Stimulated activated memory B cell treated with anti-CD40 and anti-IgM and Interleukin-4, amounts not matched to agents 10 μg/mL and 1 μg/mL and 100 μg/mL, for 72 hours (primary cell): Measurements from ENCODE around the gene DGKD.

Experiments used
- ATAC-seq: fragments of 150-1000 bp; cut with Tn5 transposase; 2 replicates; pipeline ENCODE4 v1.10.0; 2021
- H3K27ac Mint-ChIP-seq: one replicate; pipeline ENCODE4 v1.8.0; 2022; ENCODE audit warnings: mild to moderate bottlenecking, mixed read lengths
- H3K27me3 Mint-ChIP-seq: one replicate; pipeline ENCODE4 v1.8.0; 2022; ENCODE audit warnings: mixed read lengths
- H3K36me3 Mint-ChIP-seq: one replicate; pipeline ENCODE4 v1.8.0; 2022; ENCODE audit warnings: mixed read lengths
- H3K4me1 Mint-ChIP-seq: one replicate; pipeline ENCODE4 v1.8.0; 2022; ENCODE audit warnings: mixed read lengths
- H3K4me3 Mint-ChIP-seq: one replicate; pipeline ENCODE4 v1.8.0; 2022; ENCODE audit warnings: mild to moderate bottlenecking, moderate library complexity, mixed read lengths
- H3K9me3 Mint-ChIP-seq: one replicate; pipeline ENCODE4 v1.8.0; 2022; ENCODE audit warnings: mixed read lengths

DGKD gene

DNA sequence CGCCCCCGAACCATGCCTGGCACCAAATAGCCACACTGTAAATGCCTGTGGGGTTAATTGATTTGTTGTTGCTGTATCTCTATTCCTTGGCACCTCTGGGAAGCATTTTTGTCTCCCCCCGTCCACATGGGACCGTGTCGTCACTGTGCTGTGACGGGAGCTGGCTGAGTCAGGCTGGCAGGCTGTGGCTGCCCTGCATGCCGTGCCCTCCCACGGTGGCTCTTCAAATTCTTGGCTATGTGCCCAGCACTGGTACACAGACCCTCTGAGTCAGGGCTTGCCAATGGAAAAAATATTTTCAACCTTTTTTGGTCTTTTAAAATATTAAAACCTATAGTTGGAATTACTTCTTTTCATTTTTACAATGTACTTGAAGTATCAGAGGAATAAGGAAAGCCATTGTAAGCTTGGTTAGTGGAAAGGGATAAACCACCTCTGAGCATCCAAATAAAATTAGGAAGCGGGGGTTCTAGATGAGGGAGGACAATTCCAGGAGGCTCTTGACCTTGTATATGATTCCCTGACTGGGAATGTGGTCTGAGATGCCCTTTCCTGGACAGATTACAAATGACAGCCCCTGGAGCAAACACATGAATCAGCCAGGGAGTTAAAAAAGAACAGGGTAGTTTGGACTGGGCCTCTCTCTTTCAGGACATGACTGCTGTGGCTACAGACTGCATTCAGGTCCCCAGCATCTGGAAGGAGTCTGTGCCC, 59.4 kb downstream of the DGKD start:
- Mint-ChIP-seq H3K4me3 (no peak overlapping the region), H3K27ac (peak overlapping the region; percentile 88), H3K36me3 (peaks cover 42% of the 10 kb centered on the region), H3K27me3 (no peaks in the 10 kb centered on the region), H3K9me3 (peaks cover 2% of the 10 kb centered on the region), H3K4me1 (peaks cover 75% of the 10 kb centered on the region)
- ATAC-seq, result no peak

DNA sequence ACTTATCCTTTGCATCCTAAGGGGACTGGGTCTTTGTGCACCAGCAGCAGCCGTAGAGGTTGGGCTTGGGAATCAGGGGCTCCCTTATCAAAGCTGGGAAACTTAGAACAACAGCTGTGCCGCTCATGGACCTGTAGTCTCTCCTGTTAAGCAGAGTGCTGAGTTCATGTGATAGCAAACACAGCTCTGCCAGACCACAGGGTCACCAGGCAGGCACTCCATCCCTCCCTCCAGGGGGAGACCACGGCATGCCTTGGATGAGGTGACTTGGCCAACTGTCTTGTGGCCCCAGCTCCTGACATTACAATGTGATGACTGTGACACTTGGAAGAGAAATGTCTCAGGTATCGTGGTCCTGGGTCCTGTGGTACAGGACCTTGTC, 60.0 kb downstream of the DGKD start:
- Mint-ChIP-seq H3K36me3 (peaks cover 42% of the 10 kb centered on the region), H3K4me3 (no peak overlapping the region), H3K4me1 (peaks cover 75% of the 10 kb centered on the region)

DNA sequence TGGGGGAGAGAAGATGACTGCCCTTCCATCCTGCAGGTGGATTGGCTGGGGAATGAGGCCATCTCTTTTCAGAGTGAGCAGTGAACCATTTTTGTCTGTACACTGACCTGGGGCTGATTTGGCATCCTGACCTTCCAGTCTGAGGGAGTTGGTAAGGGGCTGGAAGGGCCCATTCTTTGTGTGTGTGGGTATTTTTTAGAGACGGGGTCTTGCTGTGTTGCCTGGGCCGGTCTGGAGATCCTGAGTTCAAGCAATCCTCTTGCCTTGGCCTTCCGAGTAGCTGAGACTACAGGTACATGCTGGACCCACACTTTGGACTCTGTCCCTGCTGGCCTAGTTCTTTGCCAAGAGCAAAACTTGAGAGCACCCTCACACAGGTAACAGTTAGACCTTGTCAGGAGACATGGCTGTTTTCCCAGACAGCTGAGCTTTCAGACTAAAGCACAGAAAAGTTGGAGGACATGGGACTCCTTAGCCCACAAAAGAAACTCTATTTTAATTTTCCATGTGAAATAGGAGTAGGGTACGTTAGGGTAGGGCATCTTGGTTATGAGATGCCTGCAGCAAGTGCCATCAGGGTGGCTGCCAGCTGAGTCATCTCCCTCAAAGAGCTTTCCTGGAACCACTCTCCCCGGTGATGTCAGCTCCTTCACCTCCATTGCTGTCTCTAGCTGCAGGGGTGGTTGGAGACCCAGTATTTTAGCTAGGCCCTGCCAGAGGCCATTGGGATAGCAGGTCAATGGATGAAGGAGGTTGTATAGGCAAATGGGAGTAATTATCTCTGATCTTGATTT, 60.7 kb downstream of the DGKD start:
- Mint-ChIP-seq H3K9me3 (peaks cover 2% of the 10 kb centered on the region), H3K4me3 (no peak overlapping the region), H3K36me3 (peaks cover 42% of the 10 kb centered on the region), H3K27me3 (no peaks in the 10 kb centered on the region), H3K4me1 (peaks cover 75% of the 10 kb centered on the region), H3K27ac (peak overlapping the region; percentile 88)
- no peak for ATAC-seq

More for the DNA sequence above, 60.0 kb downstream of the DGKD start:
- Mint-ChIP-seq H3K27ac (peak overlapping the region; percentile 88), H3K9me3 (peaks cover 2% of the 10 kb centered on the region), H3K27me3 (no peaks in the 10 kb centered on the region)
- ATAC-seq, result no peak

DNA sequence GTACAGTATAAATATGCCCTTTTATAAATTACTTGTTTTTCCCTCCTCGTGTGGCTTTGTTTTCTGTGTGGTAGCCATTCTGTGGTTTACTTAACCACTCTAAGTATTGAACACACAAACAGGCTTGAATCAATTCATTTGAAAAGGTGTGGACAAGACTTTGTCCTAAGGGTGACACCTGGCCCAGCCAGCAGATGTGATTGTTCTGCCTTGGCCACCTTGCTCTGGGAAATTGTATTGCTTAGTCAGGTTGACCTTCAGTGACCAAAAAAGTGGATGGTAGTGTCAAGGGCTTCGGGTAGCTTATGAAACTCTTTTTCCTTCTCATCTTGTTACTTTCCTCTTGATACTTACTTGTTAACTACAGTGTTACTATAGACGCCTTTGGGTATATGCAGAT, 61.9 kb downstream of the DGKD start:
- peaks cover 34% of the 10 kb centered on the region for H3K36me3 Mint-ChIP-seq
- H3K27me3 Mint-ChIP-seq, result no peaks in the 10 kb centered on the region
- H3K4me1 Mint-ChIP-seq, result peaks cover 77% of the 10 kb centered on the region
- H3K9me3 Mint-ChIP-seq, result peaks cover 2% of the 10 kb centered on the region
- no peak overlapping the region for H3K4me3 Mint-ChIP-seq
- no peak for ATAC-seq
- peak overlapping the region; percentile 88 for H3K27ac Mint-ChIP-seq

DNA sequence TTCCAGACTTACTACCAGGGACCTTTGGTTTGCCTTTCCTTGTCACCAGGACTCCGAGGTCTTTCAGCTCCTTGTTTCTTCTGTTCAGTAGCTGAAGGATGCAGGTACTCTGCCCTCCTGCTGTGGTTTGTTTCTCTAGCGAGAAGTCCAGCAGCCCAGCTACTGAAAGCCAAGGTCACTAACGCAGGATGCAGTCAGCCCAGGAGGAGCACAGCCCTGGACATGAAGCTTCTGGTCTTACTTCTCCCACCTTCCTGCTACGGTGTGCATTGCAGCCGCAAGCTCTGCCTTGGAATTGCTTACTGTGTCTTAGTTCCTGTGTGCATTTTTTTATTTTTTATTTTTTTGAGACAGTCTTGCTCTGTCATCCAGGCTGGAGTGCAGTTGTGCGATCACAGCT, 62.4 kb downstream of the DGKD start:
- Mint-ChIP-seq H3K27me3 (no peaks in the 10 kb centered on the region), H3K36me3 (peaks cover 34% of the 10 kb centered on the region), H3K9me3 (peaks cover 2% of the 10 kb centered on the region), H3K4me3 (no peak overlapping the region), H3K4me1 (peaks cover 82% of the 10 kb centered on the region), H3K27ac (peak overlapping the region; percentile 88)
- ATAC-seq, result no peak

DNA sequence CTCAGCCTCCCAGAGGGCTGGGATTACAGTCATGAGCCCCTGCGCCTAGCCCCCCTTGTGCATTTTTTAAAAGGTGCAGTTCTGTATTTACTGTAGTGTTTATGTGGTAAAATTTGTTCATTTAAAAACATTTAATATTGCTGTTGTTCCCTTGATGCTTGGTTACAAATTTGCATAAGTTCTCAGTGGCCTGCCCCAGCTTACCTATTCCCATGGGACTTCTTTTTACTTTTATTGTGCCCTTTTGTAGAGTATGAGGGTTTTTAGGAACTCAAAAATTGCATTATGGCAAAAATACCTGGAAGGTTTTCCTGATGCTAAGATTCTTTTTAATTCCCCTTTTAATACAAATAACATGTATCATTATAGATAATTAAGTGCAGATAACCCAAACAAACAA, 63.0 kb downstream of the DGKD start:
- H3K36me3 Mint-ChIP-seq, result peaks cover 31% of the 10 kb centered on the region
- H3K4me1 Mint-ChIP-seq, result peaks cover 88% of the 10 kb centered on the region
- peaks cover 2% of the 10 kb centered on the region for H3K9me3 Mint-ChIP-seq
- ATAC-seq, result no peak
- H3K4me3 Mint-ChIP-seq, result peak overlapping the region; percentile 4
- no peaks in the 10 kb centered on the region for H3K27me3 Mint-ChIP-seq
- peak overlapping the region; percentile 88 for H3K27ac Mint-ChIP-seq

DNA sequence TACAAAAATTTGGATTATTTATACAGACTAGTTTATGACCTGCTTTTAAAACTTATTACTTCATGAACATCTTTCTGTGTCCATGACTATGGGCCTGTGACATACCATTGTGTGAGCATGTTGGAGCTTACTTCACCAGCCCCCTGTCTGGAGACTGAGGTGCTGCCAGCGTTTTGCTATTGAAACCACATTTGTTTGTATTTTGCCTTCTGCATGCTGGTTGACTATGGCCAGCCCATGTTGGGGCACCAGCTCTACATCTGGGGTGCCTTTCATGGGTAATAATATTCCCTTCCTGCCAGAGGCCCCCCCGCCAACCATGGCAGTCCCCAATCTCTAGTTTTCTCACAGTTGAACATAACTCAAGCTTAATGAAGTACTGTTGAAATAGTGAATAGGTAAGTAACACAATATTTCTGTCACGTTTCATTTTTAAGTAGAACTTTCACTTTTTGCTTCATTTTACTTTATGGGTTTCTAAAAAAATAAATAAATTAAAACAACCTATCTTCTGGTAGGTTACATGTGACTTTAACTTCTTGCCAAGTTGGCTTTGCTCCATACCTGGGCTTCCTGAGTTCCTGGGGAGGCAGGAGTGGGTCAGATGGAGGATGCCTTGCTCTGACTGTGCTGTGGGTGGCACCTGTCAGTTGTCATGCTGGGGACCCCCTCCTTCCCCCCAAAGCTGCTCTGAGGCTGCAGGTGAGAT, 63.9 kb downstream of the DGKD start:
- Mint-ChIP-seq H3K27ac (peak overlapping the region; percentile 88), H3K4me1 (peaks cover 92% of the 10 kb centered on the region), H3K4me3 (peak overlapping the region; percentile 79), H3K36me3 (peaks cover 25% of the 10 kb centered on the region), H3K9me3 (no peaks in the 10 kb centered on the region), H3K27me3 (no peaks in the 10 kb centered on the region)
- ATAC-seq, result no peak

DNA sequence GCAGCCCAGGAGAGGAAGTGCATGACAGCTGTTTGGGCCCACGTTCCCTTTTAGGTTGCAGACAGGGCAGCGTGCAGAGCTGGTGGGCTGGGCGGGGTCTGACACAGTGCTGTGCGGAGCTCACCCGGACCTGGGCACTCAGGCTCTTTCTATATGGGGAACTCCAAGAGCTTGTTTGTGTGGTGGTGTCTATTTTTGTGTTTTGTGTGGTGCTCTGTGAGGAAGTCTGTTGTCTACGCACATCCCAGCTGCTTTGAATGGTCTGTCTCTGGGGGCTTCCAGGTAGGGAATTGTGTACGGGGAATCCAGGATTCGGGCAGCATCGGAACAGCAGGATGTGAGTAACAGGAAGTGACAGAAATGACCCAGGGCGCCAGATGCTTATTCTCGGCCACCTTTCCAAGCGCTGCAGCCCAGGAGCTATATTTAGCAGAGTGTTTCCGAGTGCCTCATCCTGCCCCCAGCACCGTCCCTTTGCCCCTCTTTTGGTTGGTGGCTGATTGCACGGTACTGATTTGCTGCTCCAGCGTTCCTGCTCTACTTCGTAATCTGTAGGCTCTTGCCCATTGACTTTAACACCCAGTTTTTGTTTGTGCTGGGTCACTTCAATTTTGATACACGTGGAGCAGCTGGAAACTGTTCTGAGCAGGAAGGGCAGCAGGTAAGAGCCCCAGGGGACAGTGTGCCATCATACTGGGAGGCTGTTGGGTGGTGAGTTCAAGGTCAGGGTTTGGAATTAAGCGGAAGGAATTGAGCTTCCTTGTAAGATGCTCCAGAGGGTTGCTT, 64.7 kb downstream of the DGKD start:
- Mint-ChIP-seq H3K4me1 (peaks cover 98% of the 10 kb centered on the region), H3K4me3 (peak overlapping the region; percentile 79), H3K27me3 (no peaks in the 10 kb centered on the region), H3K27ac (peak overlapping the region; percentile 88), H3K9me3 (no peaks in the 10 kb centered on the region), H3K36me3 (peaks cover 22% of the 10 kb centered on the region)
- peak; percentile 92 for ATAC-seq

DNA sequence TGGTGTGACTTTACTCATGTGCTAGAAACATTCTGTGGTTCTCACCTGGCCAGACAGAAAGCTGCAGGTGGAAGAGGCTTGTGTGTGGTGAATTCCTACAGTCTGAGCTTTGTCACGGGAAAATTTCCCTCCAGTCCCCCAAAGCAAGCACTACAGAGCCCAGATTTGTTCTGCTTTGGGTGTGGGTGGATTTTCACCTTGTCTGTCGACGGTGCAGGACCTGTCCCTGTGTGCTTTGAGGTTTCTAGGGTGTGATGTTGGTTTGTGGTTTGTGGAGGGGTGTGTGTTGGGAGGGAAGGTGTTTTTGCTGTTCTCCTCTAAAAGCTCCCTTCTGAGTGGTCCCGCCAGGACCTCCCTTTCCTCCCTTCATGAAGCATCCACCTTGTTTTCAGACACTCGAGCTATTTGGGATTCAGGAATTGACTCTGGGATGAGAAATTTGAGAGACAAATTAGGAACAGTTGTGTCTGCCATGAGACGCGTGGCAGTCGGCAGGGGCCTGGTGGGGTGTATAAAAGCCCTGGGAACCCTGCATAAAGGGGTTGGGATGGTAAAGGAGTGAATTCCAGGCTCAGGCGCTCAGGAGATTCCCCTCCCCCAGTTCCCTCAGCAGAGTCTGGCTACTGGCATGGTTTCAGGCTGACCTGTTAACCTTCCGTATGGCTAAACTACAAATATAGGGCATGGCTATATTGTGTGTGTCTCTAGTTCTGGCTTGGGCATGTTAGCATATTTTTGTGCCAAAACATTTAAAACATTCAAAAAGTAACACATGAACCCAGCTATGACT, 65.5 kb downstream of the DGKD start:
- Mint-ChIP-seq H3K36me3 (peaks cover 22% of the 10 kb centered on the region), H3K9me3 (no peaks in the 10 kb centered on the region), H3K4me1 (peaks cover 96% of the 10 kb centered on the region), H3K27me3 (no peaks in the 10 kb centered on the region), H3K4me3 (peak overlapping the region; percentile 79), H3K27ac (peak overlapping the region; percentile 88)
- peak; percentile 53 for ATAC-seq

DNA sequence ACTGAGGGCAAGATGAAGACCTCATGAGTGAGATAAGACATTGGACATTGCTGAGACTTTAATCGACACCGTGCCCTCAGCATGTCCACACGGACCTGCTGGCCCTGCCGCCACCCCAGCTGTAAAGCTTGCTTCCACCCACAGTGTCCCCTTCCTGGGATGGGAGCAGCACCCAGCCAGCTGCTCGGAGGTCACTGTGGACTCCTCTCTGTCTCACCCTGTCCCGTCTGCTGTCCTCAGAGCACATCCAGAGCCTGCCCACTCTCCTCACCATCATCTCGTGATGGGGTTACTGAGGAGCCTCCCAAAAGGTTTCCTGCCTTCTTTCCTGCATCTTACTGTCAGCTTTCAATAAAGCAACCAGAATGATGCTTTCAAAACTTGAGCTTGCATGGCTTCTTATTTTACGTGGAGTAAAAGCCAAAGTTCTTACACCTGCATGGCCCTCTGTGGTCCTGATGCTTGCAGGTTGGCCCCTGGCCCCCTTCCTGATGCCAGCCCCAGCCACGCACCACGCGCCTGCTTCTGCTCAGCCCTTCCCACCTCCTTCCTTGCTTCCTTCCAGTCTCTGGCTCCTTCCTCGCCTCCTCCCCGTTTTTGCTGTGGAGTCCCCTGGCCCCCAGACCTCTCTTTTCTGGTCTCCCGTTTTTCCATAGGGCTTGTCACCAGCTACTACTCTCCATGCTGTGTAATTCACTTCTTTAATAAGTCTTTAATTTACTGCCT, 67.0 kb downstream of the DGKD start:
- Mint-ChIP-seq H3K36me3 (peaks cover 18% of the 10 kb centered on the region), H3K4me3 (peak overlapping the region; percentile 65), H3K9me3 (no peaks in the 10 kb centered on the region), H3K27ac (peak overlapping the region; percentile 86), H3K4me1 (peaks cover 86% of the 10 kb centered on the region), H3K27me3 (no peaks in the 10 kb centered on the region)
- no peak for ATAC-seq

DNA sequence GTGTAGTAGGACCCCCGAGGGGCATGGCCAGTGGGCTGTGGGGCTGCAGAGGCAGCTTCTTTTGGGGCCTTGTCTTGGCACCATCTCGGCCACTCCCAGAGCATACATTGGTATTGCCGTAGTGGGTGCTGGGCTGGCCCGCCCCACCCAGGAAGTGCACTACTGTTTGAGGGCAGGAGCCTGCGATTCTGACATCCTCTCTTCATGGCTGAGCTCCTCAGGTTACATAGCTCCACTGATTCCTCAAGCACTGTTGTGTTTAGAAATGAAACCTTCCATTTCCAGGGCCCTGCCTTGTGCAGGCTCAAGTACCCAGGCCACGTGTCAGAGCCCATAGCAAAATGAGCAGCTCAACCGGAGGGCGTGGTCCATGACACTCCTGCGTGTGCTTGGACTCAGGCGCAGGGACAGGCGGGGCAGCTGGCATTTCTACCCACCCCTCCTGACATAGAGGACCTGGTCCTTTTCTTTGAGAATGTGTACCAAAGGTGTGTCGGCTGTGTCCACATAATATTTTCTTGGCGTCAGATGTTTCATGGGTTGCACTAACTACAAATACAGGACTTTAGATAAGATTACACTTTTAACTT, 67.9 kb downstream of the DGKD start:
- H3K27ac Mint-ChIP-seq, result peak overlapping the region; percentile 86
- H3K4me1 Mint-ChIP-seq, result peaks cover 86% of the 10 kb centered on the region
- H3K4me3 Mint-ChIP-seq, result peak overlapping the region; percentile 65
- H3K36me3 Mint-ChIP-seq, result peaks cover 27% of the 10 kb centered on the region
- peak; percentile 85 for ATAC-seq
- H3K9me3 Mint-ChIP-seq, result no peaks in the 10 kb centered on the region
- no peaks in the 10 kb centered on the region for H3K27me3 Mint-ChIP-seq

DNA sequence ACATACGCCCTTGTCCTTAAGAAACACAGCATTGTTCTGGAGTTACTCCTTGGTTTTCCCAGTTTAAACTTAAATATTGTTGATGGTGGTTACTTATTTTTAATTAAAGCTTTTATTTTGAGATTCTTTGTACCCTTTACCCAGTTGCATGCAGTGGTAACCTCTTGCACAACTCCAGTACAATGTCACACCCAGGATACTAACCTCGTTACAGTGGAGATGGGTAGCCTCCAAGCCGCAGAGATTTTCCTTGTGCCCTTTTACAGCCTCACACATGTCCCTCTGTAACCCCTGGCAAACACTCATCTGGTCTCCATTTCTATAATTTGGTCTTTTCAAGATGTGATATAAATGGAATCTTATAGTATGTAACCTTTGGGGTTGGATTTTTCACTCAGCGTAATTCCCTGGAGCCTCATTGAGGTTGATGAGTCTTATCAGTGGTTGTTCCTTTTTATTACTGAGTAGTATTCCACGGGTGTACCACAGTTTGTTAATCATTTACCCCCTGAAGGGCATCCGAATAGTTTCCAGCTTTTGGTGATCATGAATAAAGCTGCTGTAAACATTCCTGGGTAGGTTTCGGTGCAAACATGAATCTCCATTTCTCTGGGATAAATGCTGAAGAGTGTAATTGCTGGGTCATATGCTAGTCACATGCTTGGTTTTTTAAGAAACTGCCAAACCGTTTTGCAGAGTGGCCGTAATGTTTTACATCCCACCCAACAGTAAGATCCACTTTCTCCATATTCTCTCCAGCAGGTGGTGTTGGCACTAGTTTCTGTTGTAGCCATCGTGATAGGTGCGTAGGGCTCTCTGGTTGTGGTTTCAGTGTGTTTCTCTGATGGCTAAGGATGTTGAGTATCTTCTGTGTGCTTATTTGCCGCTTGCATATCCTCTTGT, 68.6 kb downstream of the DGKD start:
- Mint-ChIP-seq H3K36me3 (peaks cover 35% of the 10 kb centered on the region), H3K27me3 (no peaks in the 10 kb centered on the region), H3K4me3 (no peak overlapping the region), H3K27ac (peak overlapping the region; percentile 86), H3K4me1 (peaks cover 86% of the 10 kb centered on the region), H3K9me3 (no peaks in the 10 kb centered on the region)
- no peak for ATAC-seq

DNA sequence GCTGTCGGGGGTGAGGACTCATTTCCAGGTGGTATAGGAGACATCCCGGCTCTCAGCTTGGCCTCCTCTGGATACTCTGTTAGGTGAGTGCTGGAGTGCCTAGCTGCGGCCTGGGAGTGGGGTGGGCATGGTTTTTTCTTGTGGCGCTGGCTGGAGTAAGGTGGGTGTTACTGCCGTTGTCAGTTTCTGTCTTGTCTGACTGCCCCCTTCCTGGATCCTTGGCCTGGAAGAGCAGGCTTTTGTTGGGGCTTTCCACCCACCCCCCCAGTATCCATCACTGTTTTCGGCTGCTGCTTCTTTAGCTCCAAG, 69.2 kb downstream of the DGKD start:
- no peaks in the 10 kb centered on the region for H3K27me3 Mint-ChIP-seq
- no peak overlapping the region for H3K4me3 Mint-ChIP-seq
- peaks cover 37% of the 10 kb centered on the region for H3K36me3 Mint-ChIP-seq
- H3K9me3 Mint-ChIP-seq, result no peaks in the 10 kb centered on the region
- peaks cover 86% of the 10 kb centered on the region for H3K4me1 Mint-ChIP-seq
- no peak for ATAC-seq
- peak overlapping the region; percentile 86 for H3K27ac Mint-ChIP-seq
